Ishikawa (cell line): ENCODE results near the gene SORCS3.

ENCODE experiments used
- CREB1 ChIP-seq: IDR thresholded peaks from 2 replicates; pipeline ENCODE4 v1.6.1; 2012; ENCODE audit warnings: low read depth
- FOXM1 ChIP-seq: IDR thresholded peaks from 2 replicates; pipeline ENCODE4 v1.6.1; 2012; ENCODE audit warnings: low read depth, borderline replicate concordance

- no peak for TF ChIP-seq FOXM1
- no peak for TF ChIP-seq CREB1
Observed at GRCh38 chr10:104643303-104643663, 2.2 kb downstream of the SORCS3 start.
